Measurements from ENCODE around the gene ACP1.

The ACP1 gene

GRCh38 chr2:280650-281110, 15.9 kb downstream of the ACP1 start:
- no peak for DNase-seq (ENCODE audit: low spot score)

GRCh38 chr2:281381-281780, 16.6 kb downstream of the ACP1 start:
- DNase-seq (ENCODE audit: low spot score) = no peak

GRCh38 chr2:282371-283263, 17.9 kb downstream of the ACP1 start:
- no peak for DNase-seq (ENCODE audit: low spot score)

- DNase-seq (ENCODE audit: low spot score) = no peak
Observed at GRCh38 chr2:283996-284794, 19.4 kb downstream of the ACP1 start.

GRCh38 chr2:284896-285492, 20.2 kb downstream of the ACP1 start:
- DNase-seq (ENCODE audit: low spot score) = no peak

- no peak for DNase-seq (ENCODE audit: low spot score)
Observed at GRCh38 chr2:285531-285930, 20.8 kb downstream of the ACP1 start.

- DNase-seq (ENCODE audit: low spot score) = no peak
Observed at GRCh38 chr2:286035-286434, 21.3 kb downstream of the ACP1 start.

GRCh38 chr2:286774-287392, 22.1 kb downstream of the ACP1 start:
- DNase-seq (ENCODE audit: low spot score) = no peak

- no peak for DNase-seq (ENCODE audit: low spot score)
Observed at GRCh38 chr2:287471-287885, 22.7 kb downstream of the ACP1 start.

- no peak for DNase-seq (ENCODE audit: low spot score)
Observed at GRCh38 chr2:287911-288757, 23.4 kb downstream of the ACP1 start, which contains the start of gene ALKAL2. ALKAL2 (minus strand) TSS chr2:288091; CDS start chr2:287835, 256 bp downstream.

GRCh38 chr2:288758-289361, 24.1 kb downstream of the ACP1 start:
- DNase-seq (ENCODE audit: low spot score) = no peak

- DNase-seq (ENCODE audit: low spot score) = peak; percentile 3
Observed at GRCh38 chr2:289362-290089, 24.8 kb downstream of the ACP1 start.

GRCh38 chr2:290090-290722, 25.5 kb downstream of the ACP1 start:
- peak; percentile 46 for DNase-seq (ENCODE audit: low spot score)

GRCh38 chr2:295090-295489, 30.3 kb downstream of the ACP1 start:
- no peak for DNase-seq (ENCODE audit: low spot score)

GRCh38 chr2:296354-296753, 31.6 kb downstream of the ACP1 start:
- no peak for DNase-seq (ENCODE audit: low spot score)

- DNase-seq (ENCODE audit: low spot score) = no peak
Observed at GRCh38 chr2:305366-305765, 40.6 kb downstream of the ACP1 start.

- DNase-seq (ENCODE audit: low spot score) = no peak
Observed at GRCh38 chr2:309148-309953, 44.6 kb downstream of the ACP1 start.

- DNase-seq (ENCODE audit: low spot score) = no peak
Observed at GRCh38 chr2:309954-310510, 45.3 kb downstream of the ACP1 start.
